H1 (cell line): Measurements from ENCODE around the gene FCN2. TPM values are rescaled to one million over a fixed set of nuclear protein-coding genes. Genes with fewer than 3 reads are reported as not detected.

Experiments used
- CTCF ChIA-PET: fragments of 300-600 bp; sonication (Branson Sonifier 250); formaldehyde crosslinking; loops from one replicate; lab custom pipeline; 2021; ENCODE audit not compliant: partially characterized antibody; lab: Charles Lee
- POLR2A ChIA-PET: fragments of 300-600 bp; sonication (Branson Sonifier 250); formaldehyde crosslinking; loops from one replicate; lab custom pipeline; 2021; ENCODE audit warnings: inconsistent platforms; ENCODE audit not compliant: partially characterized antibody; lab: Charles Lee
- DNase-seq, 2 experiments: peaks; one replicate each; pipeline versions ENCODE4 v3.0.0 to v3.0.0-alpha.2; 2010 to 2022; ENCODE audit warnings: low spot score in 2 of 2, low read depth in 1 of 2, mixed read lengths in 1 of 2
- FAIRE-seq: peaks from 2 replicates; lab custom pipeline; 2011; peaks lifted over from hg19 to GRCh38; lab: Jason Lieb, UNC
- H2AFZ ChIP-seq: 2 replicates; pipeline ENCODE4 v1.8.1; 2012; ENCODE audit warnings: low read length, inconsistent platforms
- H2AK5ac ChIP-seq: 2 replicates; pipeline ENCODE4 v1.6.1; 2013; ENCODE audit warnings: low read depth, low read length
- H2BK120ac ChIP-seq: replicated peaks from 2 replicates; pipeline ENCODE3; 2013; ENCODE audit warnings: low read depth, low read length, inconsistent platforms
- H2BK12ac ChIP-seq: 2 replicates; pipeline ENCODE4 v1.6.1; 2013; ENCODE audit warnings: low read depth, low read length
- H2BK15ac ChIP-seq: 2 replicates; pipeline ENCODE4 v1.6.1; 2013; ENCODE audit warnings: low read length
- H2BK20ac ChIP-seq: 2 replicates; pipeline ENCODE4 v1.6.1; 2013; ENCODE audit warnings: low read length
- H2BK5ac ChIP-seq: 2 replicates; pipeline ENCODE4 v1.6.1; 2013; ENCODE audit warnings: low read depth, low read length
- H3K14ac ChIP-seq: 2 replicates; pipeline ENCODE4 v1.6.1; 2013; ENCODE audit warnings: inconsistent platforms; ENCODE audit not compliant: insufficient read length
- H3K18ac ChIP-seq: 2 replicates; pipeline ENCODE4 v1.6.1; 2013; ENCODE audit warnings: low read length; ENCODE audit errors: extremely low read depth
- H3K23ac ChIP-seq: 2 replicates; pipeline ENCODE4 v1.6.1; 2013; ENCODE audit warnings: inconsistent platforms; ENCODE audit not compliant: insufficient read length
- H3K23me2 ChIP-seq: 2 replicates; pipeline ENCODE4 v1.6.1; 2013; ENCODE audit warnings: low read depth, low read length
- H3K27ac ChIP-seq: 2 replicates; pipeline ENCODE4 v1.6.1; 2011; ENCODE audit warnings: low read depth, low read length, inconsistent platforms
- H3K27me3 ChIP-seq, 4 experiments: replicated peaks in 1 of 4; 1 replicate in 1 of 4; 2 replicates in 3 of 4; pipeline versions ENCODE4 v1.6.1 to v1.8.1; 2011 to 2013; ENCODE audit warnings: low read length in 3 of 4, mild to moderate bottlenecking in 3 of 4, inconsistent platforms in 2 of 4, mixed read lengths in 2 of 4, moderate library complexity in 1 of 4; ENCODE audit not compliant: control insufficient read depth in 3 of 4, insufficient read depth in 3 of 4; ENCODE audit errors: extremely low read depth in 1 of 4
- H3K36me3 ChIP-seq, 4 experiments: 2 replicates each; pipeline versions ENCODE4 v1.6.1 to v1.8.1; 2011 to 2013; ENCODE audit warnings: mild to moderate bottlenecking in 4 of 4, low read length in 3 of 4, moderate library complexity in 2 of 4, control low read depth in 1 of 4, inconsistent platforms in 1 of 4; ENCODE audit not compliant: insufficient read depth in 4 of 4, control insufficient read depth in 2 of 4
- H3K4ac ChIP-seq: replicated peaks from 2 replicates; pipeline ENCODE3; 2013; ENCODE audit warnings: low read length, low read depth, mixed read lengths, inconsistent platforms; ENCODE audit not compliant: insufficient read length
- H3K4me1 ChIP-seq, 4 experiments: replicated peaks in 1 of 4; 1 replicate in 1 of 4; 2 replicates in 3 of 4; pipeline versions ENCODE4 v1.6.1 to v1.8.1; 2011 to 2013; ENCODE audit warnings: low read length in 3 of 4, inconsistent platforms in 2 of 4, mixed read lengths in 1 of 4; ENCODE audit not compliant: insufficient read depth in 4 of 4, control insufficient read depth in 3 of 4
- H3K4me2 ChIP-seq, 2 experiments: 2 replicates each; pipeline versions ENCODE4 v1.6.1 to v1.8.1; 2011 to 2013; ENCODE audit warnings: low read depth in 2 of 2, low read length in 2 of 2, control low read depth in 1 of 2, inconsistent platforms in 1 of 2, mild to moderate bottlenecking in 1 of 2; ENCODE audit not compliant: insufficient read depth in 1 of 2
- H3K4me3 ChIP-seq, 4 experiments: fragments of 200-600, 300-600 bp in 1 of 4; sonication (generic), shearing (Covaris generic), sonication (Bioruptor Twin) in 1 of 4; 2 replicates each; pipeline versions ENCODE4 v1.5.1 to v1.8.1; 2011 to 2016; ENCODE audit warnings: low read length in 4 of 4, low read depth in 3 of 4, control low read depth in 2 of 4, inconsistent platforms in 2 of 4, mild to moderate bottlenecking in 2 of 4, mixed read lengths in 1 of 4, moderate library complexity in 1 of 4; ENCODE audit not compliant: insufficient read depth in 2 of 4; ENCODE audit errors: extremely low read depth in 1 of 4
- H3K56ac ChIP-seq: replicated peaks from 2 replicates; pipeline ENCODE3; 2013; ENCODE audit warnings: low read depth, mild to moderate bottlenecking, mixed read lengths, low read length, inconsistent platforms; ENCODE audit not compliant: insufficient read length
- H3K79me1 ChIP-seq: 2 replicates; pipeline ENCODE4 v1.6.1; 2013; ENCODE audit warnings: low read depth, low read length, control low read depth
- H3K79me2 ChIP-seq, 2 experiments: 2 replicates each; pipeline versions ENCODE4 v1.6.1 to v1.8.1; 2012 to 2013; ENCODE audit warnings: low read length in 2 of 2, mild to moderate bottlenecking in 2 of 2, inconsistent platforms in 1 of 2; ENCODE audit not compliant: insufficient read depth in 2 of 2, control insufficient read depth in 1 of 2
- H3K9ac ChIP-seq, 4 experiments: replicated peaks in 1 of 4; 1 replicate in 1 of 4; 2 replicates in 3 of 4; pipeline versions ENCODE4 v1.6.1 to v1.8.1; 2011 to 2013; ENCODE audit warnings: low read depth in 3 of 4, low read length in 3 of 4, control low read depth in 2 of 4, mild to moderate bottlenecking in 2 of 4, moderate library complexity in 2 of 4, inconsistent platforms in 1 of 4; ENCODE audit errors: extremely low read depth in 1 of 4
- H3K9me3 ChIP-seq, 2 experiments: 2 replicates each; pipeline versions ENCODE4 v1.6.1 to v1.8.1; 2012 to 2013; ENCODE audit warnings: mild to moderate bottlenecking in 2 of 2, moderate library complexity in 2 of 2, control low read depth in 1 of 2, inconsistent platforms in 1 of 2, low read depth in 1 of 2, low read length in 1 of 2, mixed read lengths in 1 of 2; ENCODE audit not compliant: insufficient read depth in 2 of 2
- H4K20me1 ChIP-seq, 2 experiments: replicated peaks in 1 of 2; 2 replicates each; pipeline versions ENCODE3 to v1.8.1; 2011 to 2013; ENCODE audit warnings: inconsistent platforms in 2 of 2, low read length in 2 of 2, mild to moderate bottlenecking in 1 of 2; ENCODE audit not compliant: insufficient read depth in 2 of 2, control insufficient read depth in 1 of 2
- H4K5ac ChIP-seq: 2 replicates; pipeline ENCODE4 v1.6.1; 2013; ENCODE audit warnings: low read length, low read depth, mixed read lengths, inconsistent platforms; ENCODE audit not compliant: insufficient read length
- H4K8ac ChIP-seq: 2 replicates; pipeline ENCODE4 v1.8.0; 2013; ENCODE audit warnings: mild to moderate bottlenecking, moderate library complexity, low read length, inconsistent platforms; ENCODE audit not compliant: insufficient read depth; ENCODE audit errors: extremely low read depth
- H4K91ac ChIP-seq: replicated peaks from 2 replicates; pipeline ENCODE3; 2013; ENCODE audit warnings: low read length, mixed read lengths, inconsistent platforms; ENCODE audit not compliant: insufficient read length
- WGBS, 2 experiments: shearing (Covaris generic) in 1 of 2; methylation state at CpG; one replicate each; pipeline versions ENCODE4 v1.1.6 to v1.1.7; 2013 to 2015; ENCODE audit warnings: low lambda C conversion rate in 2 of 2, mixed read lengths in 2 of 2, inconsistent platforms in 1 of 2, low coverage in 1 of 2, missing lambda C conversion rate in 1 of 2; ENCODE audit not compliant: insufficient replicate concordance in 2 of 2, insufficient coverage in 1 of 2, insufficient read length in 1 of 2; ENCODE audit errors: extremely low coverage in 1 of 2, missing lambda C conversion rate in 1 of 2; 5-methylcytosine and 5-hydroxymethylcytosine counted together
- polyA plus RNA-seq, 7 experiments: library from polyadenylated mRNA; depleted of rRNA in 3 of 7; stranded (reverse) in 5 of 7; unstranded in 2 of 7; fragments of >200 nt in 5 of 7; fragments of 200-250 nt in 2 of 7; gene quantifications; 1 replicate in 5 of 7; 2 replicates in 1 of 7; 4 replicates in 1 of 7; pipeline versions ENCODE4 v1.2.1 to v1.2.3, GENCODE V29; 2011 to 2013; ENCODE audit warnings: missing spikeins in 2 of 7, mixed read lengths in 2 of 7
- total RNA-seq: library from RNA; stranded (reverse); fragmentation: NEBNext Ultra II Directional; extraction: Animal tissue kit (Norgen Biotek cat#: 25700); gene quantifications from 2 replicates; pipeline ENCODE4 v1.2.1, GENCODE V29; 2021

The FCN2 gene
- total and polyA plus RNA-seq, 2 of the 8 experiments (the other 6 are each of a cell fraction or from before 2014, with no cell fraction given), result not detected

- DNase-seq (no peak), FAIRE-seq (no peak)
- no peak overlapping the region for H3K4ac ChIP-seq
- H3K18ac ChIP-seq, result no peak overlapping the region
- no peak overlapping the region for H2BK12ac ChIP-seq
- no peaks in the 10 kb centered on the region for H3K79me1 ChIP-seq
- POLR2A ChIA-PET, result no interaction called here
- CTCF ChIA-PET, result interaction anchor here (0.9 to 2.0 kb wide), 2 partner anchors 13 to 55 kb away, joined by 3 to 6 read pairs; no protein-coding TSS in a partner anchor
- H3K9ac ChIP-seq, result no peak overlapping the region
- no peak overlapping the region for H4K91ac ChIP-seq
- H4K8ac ChIP-seq, result no peak overlapping the region
- no peaks in the 10 kb centered on the region for H4K20me1 ChIP-seq
- H3K4me3 ChIP-seq, result no peak overlapping the region
- no peak overlapping the region for H3K23ac ChIP-seq
- peaks cover 23 to 29% of the 10 kb centered on the region in 2 experiments for H3K9me3 ChIP-seq
- no peaks in the 10 kb centered on the region for H3K23me2 ChIP-seq
- H3K79me2 ChIP-seq, result no peaks in the 10 kb centered on the region
- no peak overlapping the region for H2AFZ ChIP-seq
- no peak overlapping the region for H3K27ac ChIP-seq
- H2BK15ac ChIP-seq, result no peak overlapping the region
- H3K56ac ChIP-seq, result no peak overlapping the region
- H3K27me3 ChIP-seq, result no peaks in the 10 kb centered on the region
- no peak overlapping the region for H2BK120ac ChIP-seq
- H3K4me2 ChIP-seq, result no peak overlapping the region
- H4K5ac ChIP-seq, result no peak overlapping the region
- H2BK20ac ChIP-seq, result no peak overlapping the region
- H2BK5ac ChIP-seq, result no peak overlapping the region
- no peak overlapping the region for H3K14ac ChIP-seq
- H3K36me3 ChIP-seq, result no peaks in the 10 kb centered on the region
- H3K4me1 ChIP-seq, result no peaks in the 10 kb centered on the region
- H2AK5ac ChIP-seq, result no peak overlapping the region
- WGBS, 2 experiments, result 85% methylated on average over 6 of the region's 6 CpGs; no CpG with 5 or more reads in 1 of the 2 experiments
These were observed 27.5 kb upstream of the FCN2 start for GRCh38 chr9:134852906-134853654.
